ENCODE data around the gene CTNND1.
A peak's percentile ranks its signal among the peaks of the same experiment; 100 is the strongest.

The CTNND1 gene

GRCh38 chr11:57781529-57781943 is 19.9 kb downstream of the CTNND1 start:
- TF ChIP-seq CTCF (IDR thresholded peaks at IDR 0.05; ENCODE audit: insufficient read depth, low read length, poor library complexity, severe bottlenecking), result no peak
- Histone ChIP-seq H3K27me3 (replicated peaks; ENCODE audit: control insufficient read depth, insufficient read depth, low read length) (no peaks in the 10 kb centered on the region), H3K36me3 (ENCODE audit: control insufficient read depth, insufficient read depth, low read length) (no peaks in the 10 kb centered on the region), H3K4me3 (replicated peaks; ENCODE audit: low read depth, low read length) (no peak overlapping the region)
- no peak for DNase-seq (ENCODE audit: extremely low read depth, insufficient read length)

- no peak for TF ChIP-seq CTCF (IDR thresholded peaks at IDR 0.05; ENCODE audit: insufficient read depth, low read length, poor library complexity, severe bottlenecking)
- H3K36me3 ChIP-seq (ENCODE audit: control insufficient read depth, insufficient read depth, low read length), result no peaks in the 10 kb centered on the region
- peak; percentile 19 for DNase-seq (ENCODE audit: extremely low read depth, insufficient read length)
- no peaks in the 10 kb centered on the region for H3K27me3 ChIP-seq (replicated peaks; ENCODE audit: control insufficient read depth, insufficient read depth, low read length)
- H3K4me3 ChIP-seq (replicated peaks; ENCODE audit: low read depth, low read length), result no peak overlapping the region
Observed at GRCh38 chr11:57785072-57785471, 23.5 kb downstream of the CTNND1 start.

- H3K4me3 ChIP-seq (replicated peaks; ENCODE audit: low read depth, low read length), result no peak overlapping the region
Observed at GRCh38 chr11:57786436-57786835, 24.8 kb downstream of the CTNND1 start.

GRCh38 chr11:57787006-57787604 is 25.5 kb downstream of the CTNND1 start:
- Histone ChIP-seq H3K27me3 (replicated peaks; ENCODE audit: control insufficient read depth, insufficient read depth, low read length) (no peaks in the 10 kb centered on the region), H3K36me3 (ENCODE audit: control insufficient read depth, insufficient read depth, low read length) (no peaks in the 10 kb centered on the region), H3K4me3 (replicated peaks; ENCODE audit: low read depth, low read length) (no peak overlapping the region)
- no peak for TF ChIP-seq CTCF (IDR thresholded peaks at IDR 0.05; ENCODE audit: insufficient read depth, low read length, poor library complexity, severe bottlenecking)
- no peak for DNase-seq (ENCODE audit: extremely low read depth, insufficient read length)

More at GRCh38 chr11:57786436-57786835, 24.8 kb downstream of the CTNND1 start:
- Histone ChIP-seq H3K36me3 (ENCODE audit: control insufficient read depth, insufficient read depth, low read length) (no peaks in the 10 kb centered on the region), H3K27me3 (replicated peaks; ENCODE audit: control insufficient read depth, insufficient read depth, low read length) (no peaks in the 10 kb centered on the region)
- no peak for DNase-seq (ENCODE audit: extremely low read depth, insufficient read length)
- TF ChIP-seq CTCF (IDR thresholded peaks at IDR 0.05; ENCODE audit: insufficient read depth, low read length, poor library complexity, severe bottlenecking), result no peak

DNA sequence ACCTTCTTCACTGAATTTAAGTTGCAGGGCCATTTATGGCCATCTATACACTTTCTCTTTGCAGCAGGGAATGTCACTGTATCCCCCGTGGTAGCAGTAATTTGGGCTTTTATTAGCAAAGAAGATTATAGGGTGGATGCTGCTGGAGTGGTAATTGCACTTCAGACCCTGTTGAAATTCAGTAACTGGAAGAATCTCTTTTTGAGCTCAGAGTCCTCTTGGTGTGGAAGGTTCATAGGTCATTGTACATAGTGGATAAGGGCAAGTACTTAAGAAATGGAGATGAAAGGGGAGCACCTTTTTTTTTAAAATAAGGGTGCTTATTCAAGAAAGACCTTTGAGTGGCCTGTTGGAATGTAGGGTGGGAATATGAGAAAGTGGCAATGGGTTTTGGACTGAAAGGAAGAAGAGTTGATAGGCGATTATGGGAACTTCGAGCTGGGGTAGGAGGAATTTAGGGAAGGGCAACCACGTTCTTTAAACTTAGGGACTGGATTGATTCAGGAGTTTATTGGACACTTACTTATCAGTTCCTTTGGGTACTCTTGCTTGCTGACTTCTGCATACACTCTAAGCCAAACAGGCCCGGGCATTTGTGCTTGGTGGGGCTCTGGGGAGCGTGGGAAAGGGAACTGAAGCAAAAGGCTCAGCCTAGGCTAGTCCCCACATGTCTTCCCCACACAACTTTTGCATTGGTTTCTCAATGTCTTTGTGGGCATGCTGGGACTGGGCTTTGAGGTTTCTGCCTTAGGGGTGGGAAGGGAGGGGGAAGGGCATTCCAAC is 26.5 kb downstream of the CTNND1 start:
- DNase-seq (ENCODE audit: extremely low read depth, insufficient read length), result no peak
- Histone ChIP-seq H3K27me3 (replicated peaks; ENCODE audit: control insufficient read depth, insufficient read depth, low read length) (no peaks in the 10 kb centered on the region), H3K36me3 (ENCODE audit: control insufficient read depth, insufficient read depth, low read length) (no peaks in the 10 kb centered on the region), H3K4me3 (replicated peaks; ENCODE audit: low read depth, low read length) (no peak overlapping the region)
- no peak for TF ChIP-seq CTCF (IDR thresholded peaks at IDR 0.05; ENCODE audit: insufficient read depth, low read length, poor library complexity, severe bottlenecking)

Data from GM06990 (cell line).